GM18520 (cell line): Measurements from ENCODE around the gene PTPRM.

Experiments
- ATAC-seq: cut with Tn5 transposase; IDR thresholded peaks from one replicate; pipeline ENCODE4 v1.9.1; 2021; ENCODE audit not compliant: unreplicated experiment

Gene PTPRM

DNA sequence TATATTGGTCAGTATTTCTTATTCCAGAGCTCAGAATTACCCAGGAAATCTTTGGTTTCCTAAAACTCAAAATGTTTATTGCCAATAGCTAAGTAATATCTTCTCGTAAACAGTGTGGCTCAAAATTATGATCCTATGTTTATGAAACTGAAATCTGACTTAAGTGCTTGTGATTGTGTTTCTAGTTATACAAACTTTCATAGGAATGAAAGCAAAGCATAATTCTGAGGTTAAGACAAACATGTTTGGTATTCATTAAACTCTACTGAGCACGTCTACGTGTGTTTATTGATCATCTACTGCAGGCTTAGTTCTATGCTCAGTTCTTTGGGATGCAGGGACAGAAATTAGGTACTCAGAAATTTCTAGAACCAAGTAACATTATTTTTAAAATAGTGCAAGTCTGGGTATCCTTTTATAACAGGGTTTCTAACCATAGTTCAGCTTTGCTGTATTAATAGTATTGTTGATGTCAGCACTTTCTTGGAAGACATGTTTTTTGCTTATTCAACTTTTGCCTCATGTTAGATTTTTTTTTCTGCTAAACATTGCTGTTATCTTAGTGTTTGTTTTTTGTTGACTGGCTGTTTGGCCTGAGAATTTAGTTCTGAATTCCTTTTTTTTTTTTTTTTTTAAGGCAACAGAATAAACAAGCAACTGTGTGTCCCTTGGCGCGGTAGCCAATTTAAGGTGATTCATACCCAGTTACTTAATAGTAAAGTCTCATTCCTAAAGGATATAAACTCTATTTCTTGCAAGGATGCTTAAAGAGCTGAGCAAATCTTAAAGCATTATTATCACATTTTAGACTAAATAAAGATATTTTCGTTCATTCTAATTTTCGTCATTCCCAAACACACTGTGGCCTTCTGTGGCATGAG is 31.3 kb downstream of the PTPRM start:
- no peak for ATAC-seq

DNA sequence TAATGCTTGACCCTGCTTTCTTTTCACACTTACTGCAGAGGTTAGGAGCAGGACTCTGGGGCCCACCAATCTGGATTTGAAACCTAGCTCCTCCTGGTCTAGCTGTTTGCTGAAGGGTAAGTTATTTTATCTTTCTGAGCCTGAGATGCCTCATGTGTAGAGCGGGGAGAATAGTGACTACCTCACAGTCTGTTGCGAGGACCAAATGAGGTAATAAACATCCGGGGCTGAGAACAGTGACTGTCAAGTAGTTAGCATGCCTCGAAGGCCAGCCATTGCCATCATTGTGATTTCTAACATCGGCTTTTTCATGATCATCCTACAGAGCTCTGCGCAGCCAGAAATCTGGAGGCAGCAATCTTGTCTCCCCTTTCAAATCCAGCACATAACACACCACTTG is 32.9 kb downstream of the PTPRM start:
- no peak for ATAC-seq

DNA sequence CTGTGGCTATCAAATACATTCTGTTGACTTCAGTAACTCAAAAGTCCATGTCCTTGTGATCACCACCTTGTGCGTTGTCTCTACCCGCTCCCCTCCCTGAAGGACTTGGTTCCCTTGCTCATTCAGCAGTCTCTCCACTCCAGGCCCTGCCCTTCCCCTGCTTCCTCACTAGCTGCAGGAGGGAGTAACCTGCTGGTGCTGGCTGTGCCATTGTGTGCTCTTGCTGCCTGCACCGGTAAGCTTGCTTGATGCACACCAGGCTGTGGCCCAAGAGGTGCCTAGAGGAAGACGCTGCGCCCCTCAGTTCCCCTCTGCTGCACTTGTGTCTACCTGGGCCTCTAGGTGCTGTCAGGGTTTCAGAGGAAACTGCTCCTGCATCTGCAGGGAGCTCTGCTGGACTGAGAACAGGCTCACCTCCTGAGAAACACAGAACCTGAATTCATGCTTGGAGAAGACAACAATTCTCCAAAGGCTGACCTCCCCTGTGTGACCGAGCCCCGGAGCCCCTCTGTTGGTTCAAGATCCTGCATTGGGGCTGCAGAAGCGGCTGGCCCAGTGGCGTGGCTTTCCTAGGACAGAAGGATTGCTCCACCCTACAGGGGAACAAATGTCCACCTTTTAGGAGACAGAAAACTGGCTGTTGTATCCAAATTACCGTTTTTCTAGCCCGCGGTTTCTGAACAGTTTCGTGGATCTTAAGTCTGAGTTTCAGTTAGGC is 33.6 kb downstream of the PTPRM start:
- ATAC-seq, result no peak

DNA sequence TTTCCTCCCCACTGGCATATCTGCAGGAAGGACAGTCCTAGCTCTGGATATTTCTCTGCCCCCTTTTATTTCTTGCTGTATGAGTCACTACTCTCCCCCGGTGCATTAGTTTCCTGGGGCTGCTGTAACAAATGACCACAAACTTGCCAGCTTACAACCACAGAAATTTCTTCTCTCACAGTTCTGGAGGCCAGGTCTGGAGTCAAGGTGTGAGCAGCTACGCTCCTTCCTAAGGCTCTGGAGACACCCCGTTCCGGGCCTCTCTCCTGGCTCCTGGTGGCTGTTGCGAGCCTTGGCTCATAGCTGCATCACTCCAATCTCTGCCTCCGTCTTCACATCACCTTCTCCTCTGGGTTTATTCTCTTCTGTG is 34.1 kb downstream of the PTPRM start:
- ATAC-seq, result no peak

DNA sequence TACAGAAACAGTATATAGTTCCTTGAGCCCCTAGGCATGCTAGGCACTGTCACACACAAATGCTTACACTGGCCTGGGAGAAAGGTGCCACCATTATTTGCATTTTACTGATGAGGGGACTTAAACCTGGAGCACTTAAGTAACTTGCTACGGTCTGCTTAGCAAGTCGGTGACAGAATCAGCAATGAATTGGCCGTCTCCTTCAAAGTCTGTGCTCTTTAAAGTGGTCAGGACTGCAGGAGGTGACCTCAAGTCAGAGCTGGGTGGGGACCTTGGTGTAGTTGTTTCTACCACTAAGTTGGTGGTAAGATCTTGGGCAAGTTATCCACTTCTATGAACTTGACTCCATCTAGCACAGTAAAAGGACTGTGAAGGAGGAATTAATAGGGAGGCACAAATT is 34.8 kb downstream of the PTPRM start:
- no peak for ATAC-seq

DNA sequence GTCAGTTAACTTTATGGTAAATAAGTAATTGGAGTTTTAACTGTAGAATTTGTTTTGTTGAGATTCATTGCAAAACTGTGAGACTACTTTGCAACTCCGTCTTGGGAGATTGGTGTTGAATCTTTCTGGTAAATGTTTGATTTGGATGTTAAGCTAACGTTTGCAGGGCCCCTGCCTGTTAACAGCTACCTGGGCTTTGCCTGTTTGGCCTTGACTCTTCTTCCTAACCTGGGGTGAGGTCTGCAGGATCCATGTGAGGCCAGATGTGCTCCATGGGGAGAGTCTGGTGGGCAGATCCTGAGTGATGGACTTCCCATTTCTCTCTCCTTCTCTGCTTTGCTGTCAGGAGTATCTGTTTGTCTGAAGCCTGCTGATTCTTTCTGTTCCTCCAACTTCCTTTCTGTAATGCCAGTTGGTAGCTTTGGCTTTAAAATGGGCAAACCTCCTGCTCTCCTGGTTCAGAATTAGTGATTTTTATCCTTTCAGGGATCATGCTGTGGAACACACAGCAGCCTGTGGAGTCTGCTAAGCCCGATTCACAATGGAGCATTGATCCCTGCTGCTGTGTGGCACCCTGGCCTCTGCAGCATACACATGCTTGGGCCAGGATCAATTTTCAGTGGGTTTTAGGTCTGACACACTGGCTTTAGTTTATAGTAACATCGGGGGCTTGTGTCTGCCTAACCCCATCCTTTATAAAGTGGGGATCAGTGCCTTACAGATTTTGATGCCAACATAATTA is 36.3 kb downstream of the PTPRM start:
- ATAC-seq, result no peak

DNA sequence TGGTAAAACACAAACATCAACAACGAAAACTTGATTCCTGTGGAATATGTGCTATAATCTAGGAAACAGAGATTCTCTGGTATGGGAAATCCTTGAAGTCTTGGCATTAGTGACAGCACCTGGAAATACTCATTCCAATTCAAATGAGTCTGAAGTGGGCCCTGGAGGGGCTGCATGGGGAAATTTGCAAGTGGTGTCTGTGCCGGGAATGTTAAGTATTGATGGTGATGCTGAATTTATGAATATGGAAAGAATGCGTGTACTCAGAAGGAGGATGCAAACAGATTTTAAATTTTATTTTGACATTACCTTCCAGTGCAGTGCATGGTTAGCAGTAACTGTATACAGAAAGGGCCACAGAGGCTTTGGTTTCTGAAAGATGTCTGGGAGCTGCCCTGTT is 37.2 kb downstream of the PTPRM start:
- no peak for ATAC-seq

DNA sequence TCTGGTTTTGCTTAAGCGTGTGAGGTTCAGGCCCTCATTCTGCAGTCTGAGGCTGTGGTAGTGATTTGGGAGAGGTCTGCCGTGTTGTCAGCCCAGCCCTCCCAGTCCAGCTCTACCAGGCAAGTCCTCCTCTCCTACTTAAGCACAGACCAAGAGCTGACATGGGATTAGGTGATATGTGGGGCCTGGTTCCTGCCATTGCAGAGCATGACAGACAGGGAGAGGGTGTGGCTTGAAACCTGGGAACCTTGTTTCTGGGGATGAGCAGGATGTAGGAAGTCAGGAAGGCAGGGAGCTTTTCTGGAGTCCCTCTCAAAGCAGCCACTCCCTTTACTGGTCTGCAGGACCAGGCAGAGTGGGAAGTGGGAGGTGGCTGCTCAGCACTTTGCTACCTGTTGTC is 38.6 kb downstream of the PTPRM start:
- no peak for ATAC-seq

DNA sequence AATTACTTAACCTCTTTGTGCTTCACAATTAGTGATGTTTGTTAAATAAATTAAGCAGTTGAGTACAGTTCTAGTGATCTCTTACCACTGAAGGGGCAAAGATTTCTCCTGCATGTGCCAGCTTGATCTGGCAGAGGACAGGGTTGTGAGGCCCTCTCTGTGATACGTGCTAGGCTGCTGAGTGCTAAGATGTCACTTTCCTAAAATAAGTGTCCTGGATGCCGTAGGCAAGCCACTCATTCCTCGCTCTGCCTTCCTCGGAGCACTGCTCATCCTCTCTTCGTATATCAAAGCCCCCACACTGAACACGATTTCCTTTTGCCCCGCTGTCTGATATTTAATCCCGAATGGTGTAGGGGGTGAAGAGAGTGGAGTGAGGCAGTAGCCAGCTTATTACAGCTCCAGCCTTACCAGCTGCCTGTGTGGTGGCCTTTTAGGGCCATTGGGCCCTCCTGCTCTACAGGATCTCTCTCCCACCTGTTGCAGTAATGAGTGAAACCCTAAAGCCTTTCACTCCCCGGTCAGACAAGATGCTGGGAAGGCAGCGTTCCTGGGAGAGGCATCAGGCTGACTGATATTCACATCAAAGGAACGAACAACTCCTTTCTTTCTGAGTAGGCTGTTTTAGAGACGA is 40.5 kb downstream of the PTPRM start:
- no peak for ATAC-seq

DNA sequence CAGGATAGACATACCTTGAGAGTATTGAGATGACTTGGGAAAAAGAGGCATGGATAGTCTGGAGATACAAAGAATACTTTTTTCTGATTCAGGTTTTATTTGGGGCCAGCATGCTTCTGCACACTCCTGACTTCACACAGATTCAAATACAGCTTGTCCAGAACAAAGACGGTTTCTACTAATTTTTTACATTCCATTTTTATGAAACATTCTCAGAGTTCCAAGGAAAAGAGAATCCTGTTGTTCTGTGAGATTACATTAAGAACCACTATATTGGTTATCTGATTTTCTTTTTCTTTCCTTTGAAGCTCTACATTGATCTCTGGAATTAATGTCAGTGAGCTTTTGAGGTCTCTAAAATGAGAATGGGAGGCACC is 41.0 kb downstream of the PTPRM start:
- no peak for ATAC-seq

DNA sequence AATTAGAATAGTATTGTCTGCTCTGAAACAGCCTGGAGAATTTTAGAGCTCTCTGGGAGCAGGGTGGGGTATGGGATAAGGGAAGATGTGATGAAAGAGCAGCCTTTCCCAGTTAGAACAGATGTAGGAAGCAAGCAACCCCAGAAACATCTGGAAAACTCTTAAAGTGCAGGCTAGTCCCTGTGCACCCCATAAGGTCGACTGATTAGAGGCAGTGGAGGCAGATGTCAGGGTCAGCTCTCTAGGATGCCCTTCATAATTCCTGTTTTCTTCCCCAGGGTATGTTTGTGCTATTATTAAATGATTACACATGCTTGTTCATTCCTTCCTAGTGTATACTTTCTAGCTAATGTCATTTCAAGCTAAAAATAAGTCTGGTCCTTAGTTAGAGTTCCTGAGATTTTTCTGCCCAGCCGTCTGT is 41.7 kb downstream of the PTPRM start:
- ATAC-seq, result no peak

DNA sequence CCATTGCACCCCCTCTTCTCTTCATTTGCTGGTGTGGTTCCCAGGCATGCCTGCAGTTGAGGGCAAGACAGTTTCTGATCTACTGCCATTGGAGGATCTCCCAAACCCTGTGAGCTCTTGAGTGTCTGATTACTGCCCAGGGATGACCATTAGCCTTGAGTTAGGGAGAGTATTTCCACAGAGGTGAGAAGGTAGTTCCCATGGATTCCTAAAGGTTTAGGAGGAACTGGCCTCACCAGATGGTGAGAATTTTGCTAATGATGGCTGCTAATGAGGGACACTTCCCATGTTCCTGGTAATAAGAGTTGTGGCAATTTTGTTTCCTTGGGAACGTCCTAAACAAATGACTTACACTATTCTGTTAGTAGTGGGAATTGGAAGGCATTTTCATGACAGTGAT is 42.5 kb downstream of the PTPRM start:
- ATAC-seq, result no peak

DNA sequence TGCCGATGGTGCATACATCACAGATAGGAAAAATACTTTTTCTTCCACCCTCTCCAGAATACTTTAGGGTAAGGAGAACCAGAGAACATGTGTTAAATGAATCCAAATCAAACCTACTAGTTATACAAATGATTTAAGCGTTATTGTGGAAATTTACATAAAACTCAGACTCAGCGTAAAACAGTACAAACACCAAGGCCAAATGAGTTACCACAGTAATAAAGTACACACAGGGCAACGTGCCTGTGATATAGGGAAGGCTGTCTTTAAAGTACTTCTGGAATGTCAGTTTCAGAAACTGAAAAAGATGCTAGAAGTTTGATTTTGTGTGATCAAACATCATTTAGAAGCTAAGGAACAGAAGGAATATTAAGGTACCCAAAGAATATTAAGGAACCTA is 46.9 kb downstream of the PTPRM start:
- ATAC-seq, result no peak

DNA sequence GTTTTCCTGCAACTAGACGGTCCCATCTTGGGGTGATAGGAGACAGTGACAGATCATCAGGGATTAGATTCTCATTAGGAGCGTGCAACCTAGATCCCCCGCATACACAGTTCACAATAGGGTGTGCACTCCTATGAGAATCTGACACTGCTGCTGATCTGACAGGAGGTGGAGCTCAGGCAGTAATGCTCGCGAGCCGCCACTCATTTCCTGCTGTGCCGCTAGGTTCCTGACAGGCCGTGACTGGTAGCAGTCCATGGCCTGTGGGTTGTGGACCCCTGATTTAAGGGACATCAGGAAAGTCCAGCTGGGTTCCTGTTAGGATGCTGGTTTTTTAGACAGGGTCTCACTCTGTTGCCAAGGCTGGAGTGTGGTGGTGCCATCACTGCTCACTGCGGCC is 48.7 kb downstream of the PTPRM start:
- ATAC-seq, result no peak

DNA sequence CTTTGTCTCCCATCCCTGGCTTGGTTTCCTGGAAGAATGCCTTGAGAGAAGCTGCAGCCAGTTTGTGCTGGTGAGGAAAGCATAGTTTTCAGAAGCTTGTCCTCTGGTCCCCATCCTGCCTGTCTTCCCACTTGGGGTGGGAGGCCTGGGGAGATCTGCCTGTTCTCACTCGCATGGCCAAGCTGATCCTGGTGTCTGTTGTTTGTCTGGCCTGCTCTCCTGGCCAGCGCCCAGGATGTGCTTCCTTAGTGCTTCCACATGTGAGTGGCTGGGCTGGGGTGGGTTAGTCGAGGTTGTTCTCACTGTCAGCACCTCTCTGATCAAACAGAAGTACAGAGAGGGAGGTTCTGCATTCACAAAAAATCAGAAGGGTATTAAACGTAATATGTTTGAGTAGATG is 49.5 kb downstream of the PTPRM start:
- no peak for ATAC-seq

DNA sequence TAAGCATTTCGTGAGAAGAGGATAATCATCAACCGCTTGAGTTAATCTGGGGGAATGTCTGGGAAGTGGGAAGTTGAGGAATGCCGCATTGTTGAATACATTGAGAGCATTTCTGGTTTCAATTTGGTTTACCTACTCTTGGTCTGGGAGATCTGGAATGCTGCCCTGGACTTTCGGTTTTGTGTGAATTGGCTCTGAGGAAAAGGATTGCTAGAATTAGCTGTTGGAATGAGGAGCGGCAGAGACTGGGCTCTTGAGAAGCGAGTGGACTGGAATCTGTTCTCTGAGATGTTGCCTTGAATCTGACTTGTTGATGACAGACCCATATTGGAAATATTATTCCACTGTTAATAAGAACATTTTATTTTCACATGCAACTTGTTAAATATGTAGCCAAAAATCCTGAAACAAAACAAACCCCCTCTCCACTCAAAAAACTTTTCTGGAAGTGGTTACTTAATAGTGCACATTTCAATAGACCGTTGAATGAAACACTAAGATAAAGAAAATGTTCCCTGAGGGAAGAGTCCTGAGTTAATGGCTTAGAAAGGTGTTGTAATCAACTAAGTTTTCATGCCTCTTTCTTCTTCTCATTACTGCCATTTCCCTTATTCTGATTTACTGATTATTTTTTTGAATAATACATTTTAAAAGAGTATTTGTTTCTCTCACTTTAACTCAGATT is 50.8 kb downstream of the PTPRM start:
- ATAC-seq, result no peak

DNA sequence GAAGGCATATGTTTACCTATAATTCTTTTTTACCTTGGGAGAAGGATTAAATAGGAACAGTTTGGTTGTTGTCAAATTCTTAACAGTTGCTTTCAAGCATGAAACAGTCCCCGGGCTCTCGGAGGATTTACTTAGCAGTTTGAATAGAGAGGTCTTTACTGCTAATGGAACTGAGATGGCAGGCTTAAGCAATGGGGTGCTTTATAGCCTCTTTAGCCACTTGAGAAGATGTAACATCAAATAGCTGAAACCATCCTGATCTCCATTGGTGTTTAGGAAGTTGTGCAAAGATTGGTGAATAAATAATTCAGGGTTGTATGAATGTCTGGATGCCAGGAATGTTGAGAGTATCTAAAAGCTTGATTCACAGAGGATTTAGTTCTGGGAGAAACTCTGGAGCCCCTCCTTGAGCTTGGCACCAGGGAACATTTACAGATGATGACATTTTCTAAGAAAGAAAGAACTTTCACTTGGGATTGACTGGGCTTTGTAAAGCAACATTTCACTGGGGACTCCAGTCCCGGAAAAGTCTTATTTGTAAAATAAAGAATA is 51.9 kb downstream of the PTPRM start:
- ATAC-seq, result no peak

DNA sequence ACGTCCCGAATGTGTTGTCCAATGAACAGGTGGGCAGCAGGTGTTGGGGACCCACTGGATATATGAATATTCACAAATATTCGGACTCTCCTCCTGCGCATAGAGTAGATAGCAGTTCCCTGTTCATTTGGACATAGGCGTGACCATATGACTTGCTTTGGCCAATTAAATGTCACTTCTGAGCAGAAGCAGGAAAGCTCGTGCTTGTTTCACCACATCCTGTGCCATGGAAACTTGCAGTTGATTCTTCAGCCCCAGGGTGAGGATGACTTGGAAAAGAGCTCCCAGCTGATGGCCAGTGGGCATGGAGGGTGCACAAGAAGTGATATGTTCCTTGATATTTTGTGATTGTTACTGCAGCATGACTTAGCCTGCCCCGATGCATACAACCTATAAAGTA is 52.6 kb downstream of the PTPRM start:
- no peak for ATAC-seq

DNA sequence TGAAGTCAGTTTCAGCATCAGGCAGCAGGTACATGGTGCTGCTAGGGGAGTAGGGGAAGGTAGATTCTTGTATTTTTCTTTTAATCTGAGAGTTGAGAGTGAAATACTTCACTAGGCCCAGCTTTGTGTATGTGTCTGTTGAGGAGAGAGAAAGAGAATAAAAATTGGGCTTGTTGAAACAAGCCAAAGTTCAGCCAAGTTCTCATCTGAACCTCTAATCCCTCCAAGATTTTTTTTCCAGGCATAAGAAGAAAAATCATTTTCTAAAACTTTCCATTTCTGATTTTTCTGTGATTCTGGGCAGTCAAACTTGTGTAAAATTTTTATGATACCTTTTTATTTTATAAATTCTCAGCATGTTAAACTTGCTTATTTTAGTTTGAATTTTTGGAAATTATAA is 55.6 kb downstream of the PTPRM start:
- ATAC-seq, result no peak

DNA sequence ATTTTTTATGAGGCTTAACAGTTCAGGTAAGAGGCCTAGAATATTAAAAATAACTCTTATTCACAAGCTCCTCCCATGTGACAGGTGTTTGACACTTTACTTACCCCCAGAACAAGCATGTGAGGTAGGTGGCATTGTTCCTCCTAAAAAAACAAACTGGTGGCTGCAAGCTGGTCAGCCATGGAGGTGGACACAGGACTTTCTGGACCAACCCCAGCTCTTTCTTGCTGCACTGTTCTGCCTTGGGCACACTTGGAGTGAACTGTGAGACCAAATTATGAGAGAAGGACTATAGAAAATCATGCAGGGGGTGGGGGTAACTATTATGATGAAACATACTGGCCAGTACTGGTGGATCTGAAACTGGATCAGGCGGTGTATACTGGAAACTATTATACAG is 56.6 kb downstream of the PTPRM start:
- ATAC-seq, result no peak

DNA sequence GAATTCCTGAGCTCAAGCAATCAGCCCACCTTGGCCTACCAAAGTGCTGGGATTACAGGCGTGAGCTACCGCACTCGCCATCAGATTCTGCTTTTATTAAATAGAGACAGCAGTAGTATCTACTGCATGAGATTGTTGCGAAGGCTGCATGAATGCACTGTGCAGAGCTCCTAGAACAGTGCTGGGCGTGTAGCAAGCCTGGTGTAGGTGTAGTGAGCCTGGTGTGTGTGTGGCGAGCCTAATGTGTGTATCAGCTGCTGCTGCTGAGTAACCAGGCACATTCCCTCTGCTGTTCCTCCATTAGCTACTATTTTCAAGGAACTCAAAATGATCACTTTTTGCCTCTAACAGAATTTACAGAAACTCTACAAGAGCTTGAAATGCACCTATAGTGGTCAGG is 57.6 kb downstream of the PTPRM start:
- no peak for ATAC-seq
